Nephron progenitor cell (in vitro differentiated cells): ENCODE measurements around the gene SMCO3.

ENCODE experiments used
- DNase-seq: peaks from one replicate; pipeline ENCODE4 v3.0.0; 2021
- H3K27ac Mint-ChIP-seq: 2 replicates; pipeline ENCODE4 v1.8.0; 2021; ENCODE audit warnings: mild to moderate bottlenecking, moderate library complexity, mixed read lengths
- H3K27me3 Mint-ChIP-seq: 2 replicates; pipeline ENCODE4 v1.8.0; 2021; ENCODE audit warnings: mild to moderate bottlenecking, low read depth, mixed read lengths; ENCODE audit not compliant: poor library complexity
- H3K36me3 Mint-ChIP-seq: 2 replicates; pipeline ENCODE4 v1.8.0; 2021; ENCODE audit warnings: low read depth, mixed read lengths
- H3K4me1 Mint-ChIP-seq: 2 replicates; pipeline ENCODE4 v1.8.0; 2021; ENCODE audit warnings: mixed read lengths
- H3K4me3 Mint-ChIP-seq: 2 replicates; pipeline ENCODE4 v1.8.0; 2021; ENCODE audit warnings: mild to moderate bottlenecking, moderate library complexity, mixed read lengths
- H3K9me3 Mint-ChIP-seq: 2 replicates; pipeline ENCODE4 v1.8.0; 2021; ENCODE audit warnings: mild to moderate bottlenecking, moderate library complexity, mixed read lengths
- TF ChIP-seq, protein P1 (sequence below): fragments of 200-600 bp; sonication (generic); IDR thresholded peaks from 2 replicates; pipeline ENCODE4 v1.5.0; 2021; ENCODE audit warnings: antibody characterized with exemption

SMCO3 gene

GRCh38 chr12:14814014-14814413, at the start of gene SMCO3:
TSS of gene SMCO3 (minus strand) at chr12:14814182. CDS start at chr12:14806680, 7,502 bp downstream.
- DNase-seq = no peak
- H3K27me3 Mint-ChIP-seq = peaks cover 6% of the 10 kb centered on the region
- no peak within 1 kb of the TSS for H3K4me3 Mint-ChIP-seq
- no peak within 1 kb of the TSS for H3K27ac Mint-ChIP-seq
- no peaks in the 10 kb centered on the region for H3K36me3 Mint-ChIP-seq
- no peaks in the 10 kb centered on the region for H3K4me1 Mint-ChIP-seq
- TF ChIP-seq, protein P1, sequence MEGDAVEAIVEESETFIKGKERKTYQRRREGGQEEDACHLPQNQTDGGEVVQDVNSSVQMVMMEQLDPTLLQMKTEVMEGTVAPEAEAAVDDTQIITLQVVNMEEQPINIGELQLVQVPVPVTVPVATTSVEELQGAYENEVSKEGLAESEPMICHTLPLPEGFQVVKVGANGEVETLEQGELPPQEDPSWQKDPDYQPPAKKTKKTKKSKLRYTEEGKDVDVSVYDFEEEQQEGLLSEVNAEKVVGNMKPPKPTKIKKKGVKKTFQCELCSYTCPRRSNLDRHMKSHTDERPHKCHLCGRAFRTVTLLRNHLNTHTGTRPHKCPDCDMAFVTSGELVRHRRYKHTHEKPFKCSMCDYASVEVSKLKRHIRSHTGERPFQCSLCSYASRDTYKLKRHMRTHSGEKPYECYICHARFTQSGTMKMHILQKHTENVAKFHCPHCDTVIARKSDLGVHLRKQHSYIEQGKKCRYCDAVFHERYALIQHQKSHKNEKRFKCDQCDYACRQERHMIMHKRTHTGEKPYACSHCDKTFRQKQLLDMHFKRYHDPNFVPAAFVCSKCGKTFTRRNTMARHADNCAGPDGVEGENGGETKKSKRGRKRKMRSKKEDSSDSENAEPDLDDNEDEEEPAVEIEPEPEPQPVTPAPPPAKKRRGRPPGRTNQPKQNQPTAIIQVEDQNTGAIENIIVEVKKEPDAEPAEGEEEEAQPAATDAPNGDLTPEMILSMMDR = no peak
- H3K9me3 Mint-ChIP-seq = peaks cover 5% of the 10 kb centered on the region

DNA sequence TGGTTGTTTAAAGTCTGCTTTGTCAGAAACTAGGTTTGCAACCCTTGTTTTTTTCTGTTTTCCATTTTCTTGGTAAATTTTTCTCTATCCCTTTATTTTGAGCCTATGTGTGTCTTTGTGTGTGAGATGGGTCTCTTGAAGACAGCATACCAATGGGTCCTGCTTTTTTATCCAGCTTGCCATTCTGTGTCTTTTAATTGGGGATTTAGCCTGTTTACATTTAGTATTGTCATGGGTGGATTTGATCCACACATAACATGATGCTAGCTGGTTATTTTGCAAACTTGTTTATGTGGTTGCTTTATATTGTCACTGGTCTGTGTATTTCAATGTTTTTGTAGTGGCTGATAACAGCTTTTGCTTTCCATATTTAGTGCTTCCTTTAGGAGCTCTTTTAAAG, 46.5 kb upstream of the SMCO3 start:
- Mint-ChIP-seq H3K27me3 (peaks cover 7% of the 10 kb centered on the region), H3K27ac (no peak overlapping the region), H3K36me3 (peaks cover 26% of the 10 kb centered on the region), H3K9me3 (peaks cover 89% of the 10 kb centered on the region), H3K4me1 (no peaks in the 10 kb centered on the region), H3K4me3 (no peak overlapping the region)
- no peak for DNase-seq
- TF ChIP-seq, protein P1 = no peak

DNA sequence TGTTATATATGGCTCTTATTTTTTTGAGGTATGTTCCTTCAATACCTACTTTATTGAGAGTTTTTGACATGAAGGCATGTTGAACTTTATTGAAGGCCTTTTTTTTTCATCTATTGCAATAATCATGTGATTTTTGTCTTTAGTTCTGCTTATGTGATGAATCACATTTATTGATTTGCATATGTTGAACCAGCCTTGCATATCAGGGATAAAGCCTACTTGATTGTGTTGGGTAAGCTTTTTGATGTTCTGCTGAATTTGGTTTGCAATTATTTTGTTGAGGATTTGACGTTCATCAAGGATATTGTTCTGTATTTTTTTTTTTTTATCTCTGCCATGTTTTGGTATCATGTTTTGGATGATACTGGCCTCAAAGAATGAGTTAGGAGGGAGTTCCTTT, 44.5 kb upstream of the SMCO3 start:
- H3K27ac Mint-ChIP-seq = no peak overlapping the region
- H3K36me3 Mint-ChIP-seq = peaks cover 26% of the 10 kb centered on the region
- H3K4me3 Mint-ChIP-seq = no peak overlapping the region
- H3K4me1 Mint-ChIP-seq = peaks cover 17% of the 10 kb centered on the region
- TF ChIP-seq, protein P1 = no peak
- peaks cover 77% of the 10 kb centered on the region for H3K9me3 Mint-ChIP-seq
- H3K27me3 Mint-ChIP-seq = peaks cover 7% of the 10 kb centered on the region
- DNase-seq = no peak

DNA sequence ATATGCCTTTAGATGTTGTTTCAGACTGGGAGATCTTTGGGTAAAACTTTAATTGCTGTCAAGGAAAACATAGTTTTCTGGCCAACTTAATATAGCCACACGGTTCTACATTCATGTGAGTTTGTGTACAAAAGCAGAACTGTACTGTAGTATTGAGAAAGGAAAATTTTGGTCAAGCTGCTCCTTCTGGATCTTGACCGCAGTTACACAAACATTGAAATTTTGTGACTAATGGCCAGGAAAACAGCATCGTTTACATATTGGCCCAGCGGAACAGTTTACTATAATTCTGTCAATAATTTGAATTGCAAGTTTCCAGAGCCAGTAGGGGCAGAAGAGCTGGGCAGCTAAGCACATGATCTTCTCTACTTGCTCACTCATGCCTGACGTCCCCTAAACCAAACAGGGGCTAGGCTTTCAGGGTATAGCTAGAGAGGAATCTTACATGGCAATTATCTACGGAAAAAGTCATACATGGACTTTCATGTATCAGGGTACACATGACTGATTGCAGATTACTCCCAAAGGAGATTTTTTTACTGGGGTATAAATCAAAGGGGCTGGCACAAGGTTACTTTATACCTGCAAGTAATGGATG, 40.7 kb upstream of the SMCO3 start:
- peaks cover 5% of the 10 kb centered on the region for H3K27me3 Mint-ChIP-seq
- H3K4me3 Mint-ChIP-seq = peak overlapping the region; percentile 11
- peak; percentile 19 for DNase-seq
- H3K4me1 Mint-ChIP-seq = peaks cover 40% of the 10 kb centered on the region
- H3K9me3 Mint-ChIP-seq = peaks cover 40% of the 10 kb centered on the region
- TF ChIP-seq, protein P1 = no peak
- H3K27ac Mint-ChIP-seq = peak overlapping the region; percentile 73
- H3K36me3 Mint-ChIP-seq = peaks cover 13% of the 10 kb centered on the region

GRCh38 chr12:14853961-14854360, 40.0 kb upstream of the SMCO3 start:
- DNase-seq = no peak
- H3K27me3 Mint-ChIP-seq = peaks cover 4% of the 10 kb centered on the region
- TF ChIP-seq, protein P1 = no peak
- peaks cover 47% of the 10 kb centered on the region for H3K4me1 Mint-ChIP-seq
- H3K4me3 Mint-ChIP-seq = no peak overlapping the region
- peaks cover 33% of the 10 kb centered on the region for H3K9me3 Mint-ChIP-seq
- no peak overlapping the region for H3K27ac Mint-ChIP-seq
- H3K36me3 Mint-ChIP-seq = peaks cover 6% of the 10 kb centered on the region

- Mint-ChIP-seq H3K4me3 (no peak overlapping the region), H3K27ac (peak overlapping the region; percentile 26), H3K36me3 (peaks cover 6% of the 10 kb centered on the region), H3K9me3 (peaks cover 22% of the 10 kb centered on the region), H3K27me3 (peaks cover 4% of the 10 kb centered on the region), H3K4me1 (peaks cover 58% of the 10 kb centered on the region)
- no peak for DNase-seq
- TF ChIP-seq, protein P1 = no peak
Observed at GRCh38 chr12:14852880-14853279, 38.9 kb upstream of the SMCO3 start.
